Fibroblast of peridontal ligament (primary cell): ENCODE results near the gene HLA-DOA.
A peak's percentile ranks its signal among the peaks of the same experiment; 100 is the strongest.

Experiments used
- DNase-seq: peaks from one replicate; pipeline ENCODE4 v3.0.0-alpha.2; 2010; ENCODE audit errors: extremely low read depth

Gene HLA-DOA

DNA sequence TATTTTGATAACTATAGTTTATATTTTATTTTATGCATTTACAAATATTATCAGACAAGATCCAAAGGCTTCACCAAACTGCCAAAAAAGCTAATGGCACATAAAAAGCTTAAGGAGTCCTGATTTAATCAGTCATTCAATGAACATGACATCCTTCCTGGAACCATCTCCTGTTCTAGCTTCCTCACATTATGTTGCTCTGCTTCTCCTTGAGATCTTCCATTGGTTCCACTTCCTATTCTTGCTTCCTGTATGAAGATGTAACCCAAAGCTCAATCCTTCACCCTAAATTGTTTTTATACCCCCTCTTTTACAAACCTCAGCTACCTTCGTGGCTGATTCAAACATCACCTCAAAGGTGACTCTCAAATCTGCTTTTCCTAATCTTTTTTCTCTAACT is 45.5 kb downstream of the HLA-DOA start:
- no peak for DNase-seq

GRCh38 chr6:32962213-32962826 is 47.1 kb downstream of the HLA-DOA start:
- DNase-seq, result peak; percentile 69

DNA sequence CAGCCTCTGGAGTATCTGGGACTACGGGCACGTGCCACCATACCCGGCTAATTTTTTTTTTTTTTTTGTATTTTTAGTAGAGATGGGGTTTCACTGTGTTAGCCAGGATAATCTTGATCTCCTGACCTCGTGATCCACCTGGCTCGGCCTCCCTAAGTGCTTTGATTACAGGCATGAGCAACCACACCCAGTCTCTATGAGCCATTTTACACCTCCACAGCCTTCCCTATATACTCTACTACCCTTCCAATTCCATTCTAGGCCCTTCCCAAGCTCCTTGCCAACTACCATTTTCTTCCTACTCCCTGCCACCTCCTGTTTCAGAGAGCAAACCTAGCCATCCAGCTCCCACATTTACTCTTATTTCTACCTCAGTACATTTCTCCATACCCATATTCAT is 48.8 kb downstream of the HLA-DOA start:
- DNase-seq, result no peak

GRCh38 chr6:32956176-32956575 is 53.2 kb downstream of the HLA-DOA start:
- DNase-seq, result no peak

GRCh38 chr6:32954986-32955802 is 54.2 kb downstream of the HLA-DOA start:
- no peak for DNase-seq

DNA sequence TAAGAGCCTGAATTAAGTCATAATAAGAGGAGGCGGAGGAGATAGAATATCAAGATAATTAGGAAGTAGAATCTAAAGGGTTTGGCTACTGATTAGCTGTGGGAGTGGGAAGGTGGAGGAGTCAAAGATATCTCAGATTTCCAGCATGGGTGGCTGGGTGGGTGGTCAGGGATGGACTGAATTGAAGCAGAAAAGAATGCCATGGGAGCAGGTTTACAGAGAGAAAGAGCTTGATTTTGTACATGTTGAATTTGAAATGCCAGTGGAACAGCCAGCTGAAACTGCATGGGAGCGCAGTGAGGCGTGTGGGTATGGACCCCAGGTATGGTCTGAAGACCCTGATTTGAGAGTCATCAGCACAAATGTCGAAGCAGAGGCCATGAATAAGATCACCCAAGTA is 55.1 kb downstream of the HLA-DOA start:
- DNase-seq, result no peak
